Ramos (cell line): Measurements from ENCODE around the gene ADARB2.

Source experiments
- in situ Hi-C: fragments of 300-500 bp; cut with MboI; formaldehyde crosslinking; loops from one replicate; pipeline ENCODE4 v1.14.3; 2022; ENCODE audit warnings: low sequenced_read_pairs; ENCODE audit not compliant: unreplicated experiment

Gene ADARB2

GRCh38 chr10:1687623-1688150 is 49.6 kb downstream of the ADARB2 start:
- in situ Hi-C loops, result no loop called here

GRCh38 chr10:1687190-1687589 is 50.1 kb downstream of the ADARB2 start:
- in situ Hi-C loops, result no loop called here

- in situ Hi-C loops, result no loop called here
Observed at GRCh38 chr10:1686491-1686749, 50.9 kb downstream of the ADARB2 start.

- in situ Hi-C loops, result no loop called here
Observed at GRCh38 chr10:1685699-1686490, 51.4 kb downstream of the ADARB2 start.

GRCh38 chr10:1684991-1685390 is 52.3 kb downstream of the ADARB2 start:
- in situ Hi-C loops, result no loop called here

- in situ Hi-C loops, result no loop called here
Observed at GRCh38 chr10:1683649-1684048, 53.7 kb downstream of the ADARB2 start.

- in situ Hi-C loops, result no loop called here
Observed at GRCh38 chr10:1679821-1680650, 57.3 kb downstream of the ADARB2 start.

- in situ Hi-C loops, result no loop called here
Observed at GRCh38 chr10:1678084-1678483, 59.2 kb downstream of the ADARB2 start.

- in situ Hi-C loops, result no loop called here
Observed at GRCh38 chr10:1677307-1677939, 59.9 kb downstream of the ADARB2 start.

GRCh38 chr10:1674501-1674900 is 62.8 kb downstream of the ADARB2 start:
- in situ Hi-C loops, result no loop called here

- in situ Hi-C loops, result no loop called here
Observed at GRCh38 chr10:1673568-1674345, 63.6 kb downstream of the ADARB2 start.

DNA sequence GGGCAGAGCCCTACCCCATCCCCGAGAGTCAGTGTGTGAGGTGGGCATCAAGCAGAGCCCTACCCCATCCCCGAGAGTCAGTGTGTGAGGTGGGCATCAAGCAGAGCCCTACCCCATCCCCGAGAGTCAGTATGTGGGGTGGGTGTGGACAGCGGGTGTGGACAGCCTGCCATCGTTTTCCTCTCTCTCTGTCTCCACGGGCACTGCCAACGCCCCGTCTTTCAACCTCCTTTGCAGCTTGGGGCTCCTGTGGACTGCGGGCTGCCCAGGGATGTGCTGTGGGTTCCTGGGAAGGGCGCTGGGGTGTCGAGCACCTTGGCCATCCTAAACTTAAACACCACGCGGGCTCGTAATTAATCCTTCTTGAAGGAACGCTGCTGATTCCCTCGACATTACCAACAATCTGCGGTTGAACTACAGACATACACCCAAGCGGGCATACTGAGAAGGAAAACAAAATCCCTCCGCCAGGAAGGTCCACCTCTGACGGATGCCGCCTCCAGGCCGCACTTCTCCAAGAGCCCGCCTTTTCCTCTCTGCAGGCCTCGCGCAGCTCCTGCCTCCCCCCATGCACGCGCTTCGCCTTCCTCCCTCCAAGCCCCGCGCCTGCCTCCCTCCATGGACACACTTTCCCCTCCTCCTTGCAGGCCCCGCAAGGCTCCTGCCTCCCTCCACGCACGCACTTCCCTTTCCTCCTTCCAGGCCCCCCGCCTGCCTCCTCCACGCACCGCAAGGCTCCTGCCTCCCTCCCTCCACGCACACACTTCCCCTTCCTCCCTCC is 65.1 kb downstream of the ADARB2 start:
- in situ Hi-C loops, result no loop called here

DNA sequence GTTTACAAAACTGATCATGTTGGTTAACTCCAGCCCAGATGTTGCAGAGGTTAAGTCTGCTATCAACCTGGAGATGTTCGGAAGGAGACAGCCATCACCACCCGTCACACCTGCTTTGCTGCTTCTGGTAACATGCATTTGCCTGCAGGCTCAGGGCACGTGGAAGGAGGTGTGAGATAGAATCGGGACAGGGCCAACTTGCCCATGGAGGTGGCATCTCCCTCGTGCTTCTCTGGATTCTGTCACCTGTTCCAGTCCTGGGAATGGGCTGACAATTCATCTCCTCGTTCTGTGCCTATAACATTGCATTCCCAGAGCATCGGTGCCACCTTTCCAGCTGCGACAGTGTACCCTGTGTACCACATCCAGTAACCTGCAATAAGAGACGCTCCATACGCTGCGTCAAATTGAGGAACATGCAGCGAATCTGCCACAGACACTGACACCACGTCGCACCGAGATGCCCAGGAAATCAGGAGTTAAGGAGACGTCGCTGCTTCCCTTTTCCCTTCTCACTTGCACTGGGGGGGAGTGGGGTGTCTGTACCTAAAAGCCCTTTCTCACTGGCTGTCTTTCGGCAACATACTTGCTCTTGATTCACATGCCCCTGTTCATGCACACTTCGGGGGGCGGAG is 65.8 kb downstream of the ADARB2 start:
- in situ Hi-C loops, result no loop called here

GRCh38 chr10:1670541-1671365 is 66.6 kb downstream of the ADARB2 start:
- in situ Hi-C loops, result no loop called here

DNA sequence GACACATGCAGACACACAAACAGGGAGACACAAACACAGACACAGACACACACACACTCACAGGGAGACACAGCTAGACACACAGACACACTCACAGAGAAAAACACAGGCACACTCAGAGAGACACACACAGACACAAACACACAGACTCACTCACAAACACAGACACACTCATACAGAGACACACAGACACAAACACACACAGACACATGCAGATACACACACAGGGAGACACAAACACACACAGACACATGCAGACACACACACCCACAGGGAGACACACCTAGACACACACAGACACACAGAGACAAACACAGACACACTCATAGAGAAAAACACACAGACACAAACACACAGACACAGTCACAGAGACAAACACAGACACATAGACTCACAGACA is 67.9 kb downstream of the ADARB2 start:
- in situ Hi-C loops, result no loop called here

DNA sequence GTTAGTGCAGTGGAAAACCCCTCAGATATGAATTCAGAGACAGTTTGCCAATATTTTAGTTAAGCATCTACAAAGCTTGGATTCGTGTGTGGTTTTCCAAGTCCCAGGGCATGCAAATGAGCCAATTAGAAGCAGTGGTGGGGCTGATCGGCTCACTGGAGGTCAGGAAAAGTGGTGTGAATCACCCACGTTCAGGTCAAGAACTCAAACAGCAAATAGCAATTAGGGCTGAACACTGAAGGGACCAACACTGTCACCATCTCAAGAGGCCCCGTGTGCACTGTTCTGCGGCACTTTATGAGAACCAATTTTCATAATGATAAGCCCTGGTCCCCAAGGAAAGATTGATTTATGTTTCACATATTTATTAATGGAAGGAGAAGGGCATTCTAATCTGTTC is 68.9 kb downstream of the ADARB2 start:
- in situ Hi-C loops, result no loop called here

- in situ Hi-C loops, result no loop called here
Observed at GRCh38 chr10:1667392-1667791, 69.9 kb downstream of the ADARB2 start.

GRCh38 chr10:1666147-1666546 is 71.2 kb downstream of the ADARB2 start:
- in situ Hi-C loops, result no loop called here
